Endothelial cell of hepatic sinusoid (primary cell): ENCODE data around the gene NUDT16L1.
"Not testable (repeated sequence)": the region's sequence is repeated elsewhere in the genome, so short reads cannot be mapped to it uniquely, and the experiment has no call there.

Source experiments
- in situ Hi-C: cut with HindIII; loops from 2 replicates; pipeline ENCODE4 v1.10.0; 2017; ENCODE audit warnings: low sequenced_read_pairs

Gene NUDT16L1

GRCh38 chr16:4693296-4693955 is at the start of gene NUDT16L1:
Gene NUDT16L1, plus strand, starts transcription at chr16:4693562. Its CDS starts 165 bp downstream, at chr16:4693727.
- in situ Hi-C loops = no loop called here

- in situ Hi-C loops = no loop called here
Observed at GRCh38 chr16:4646773-4647643, 46.4 kb upstream of the NUDT16L1 start.

DNA sequence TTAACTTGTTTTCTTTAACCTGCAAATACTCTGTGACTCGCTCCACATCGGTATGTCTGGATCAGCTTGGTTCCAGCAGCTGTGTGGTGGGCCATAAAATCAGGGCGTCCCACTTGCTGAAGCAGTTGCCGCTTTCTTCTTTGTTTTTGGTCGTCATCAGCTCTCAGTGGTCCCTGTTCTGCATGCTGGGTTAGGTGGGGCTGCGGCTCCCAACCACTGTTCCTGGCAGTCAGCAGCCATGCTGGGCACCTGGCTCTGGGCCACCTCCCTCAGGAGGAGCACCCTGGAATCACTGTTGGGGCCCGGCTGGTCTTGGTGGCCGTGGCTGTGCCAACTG is 45.8 kb upstream of the NUDT16L1 start:
- in situ Hi-C loops = no loop called here

DNA sequence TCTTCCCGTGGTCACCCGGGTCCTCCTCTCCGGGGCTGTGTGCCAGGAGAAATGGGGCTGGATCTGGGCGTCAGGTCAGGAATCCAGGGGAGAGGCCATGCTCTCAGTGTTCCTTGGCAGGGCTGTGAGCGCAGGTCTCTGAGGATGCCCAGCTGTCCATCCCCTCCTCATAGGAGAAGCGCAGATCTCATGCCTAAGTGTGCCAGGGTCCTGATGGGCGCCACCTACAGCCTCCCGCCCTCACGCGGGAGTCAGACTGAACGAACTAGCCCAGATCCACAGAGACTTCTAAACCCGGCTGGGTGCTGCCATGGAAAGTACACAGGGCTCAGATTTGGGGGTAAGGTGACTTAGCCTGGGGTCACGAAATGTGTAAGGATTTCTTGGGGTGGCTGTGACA is 44.4 kb upstream of the NUDT16L1 start:
- in situ Hi-C loops = no loop called here

DNA sequence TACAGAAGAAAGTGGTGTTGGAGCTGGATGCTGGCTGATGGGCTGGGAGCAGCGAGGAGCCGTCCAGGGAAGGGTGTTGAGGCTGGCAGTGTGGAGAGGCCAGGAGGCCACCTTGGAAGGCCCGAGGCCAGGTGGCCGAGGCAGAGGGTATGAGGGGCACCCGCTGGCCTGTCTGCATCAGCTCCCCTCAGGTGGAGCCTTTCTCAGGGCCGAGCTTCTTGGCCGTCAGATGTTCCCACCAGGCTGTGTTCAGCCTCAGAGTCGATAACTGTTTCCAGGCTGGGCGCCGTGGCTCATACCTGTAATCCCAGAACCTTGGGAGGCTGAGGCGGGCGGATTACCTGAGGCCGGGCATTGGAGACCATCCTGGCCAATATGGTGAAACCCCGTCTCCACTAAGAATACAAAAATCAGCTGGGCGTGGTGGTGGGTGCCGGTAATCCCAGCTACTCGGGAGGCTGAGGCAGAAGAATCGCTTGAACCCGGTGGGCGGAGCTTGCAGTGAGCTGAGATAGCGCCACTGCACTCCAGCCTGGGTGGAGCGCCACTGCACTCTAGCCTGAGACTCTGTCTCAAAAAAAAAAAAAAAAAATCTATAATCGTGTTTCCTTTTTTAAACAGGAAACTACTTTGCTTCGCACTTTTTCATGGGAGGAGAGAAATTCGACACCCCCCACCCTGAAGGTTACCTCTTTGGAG is 43.5 kb upstream of the NUDT16L1 start:
- in situ Hi-C loops = no loop called here

DNA sequence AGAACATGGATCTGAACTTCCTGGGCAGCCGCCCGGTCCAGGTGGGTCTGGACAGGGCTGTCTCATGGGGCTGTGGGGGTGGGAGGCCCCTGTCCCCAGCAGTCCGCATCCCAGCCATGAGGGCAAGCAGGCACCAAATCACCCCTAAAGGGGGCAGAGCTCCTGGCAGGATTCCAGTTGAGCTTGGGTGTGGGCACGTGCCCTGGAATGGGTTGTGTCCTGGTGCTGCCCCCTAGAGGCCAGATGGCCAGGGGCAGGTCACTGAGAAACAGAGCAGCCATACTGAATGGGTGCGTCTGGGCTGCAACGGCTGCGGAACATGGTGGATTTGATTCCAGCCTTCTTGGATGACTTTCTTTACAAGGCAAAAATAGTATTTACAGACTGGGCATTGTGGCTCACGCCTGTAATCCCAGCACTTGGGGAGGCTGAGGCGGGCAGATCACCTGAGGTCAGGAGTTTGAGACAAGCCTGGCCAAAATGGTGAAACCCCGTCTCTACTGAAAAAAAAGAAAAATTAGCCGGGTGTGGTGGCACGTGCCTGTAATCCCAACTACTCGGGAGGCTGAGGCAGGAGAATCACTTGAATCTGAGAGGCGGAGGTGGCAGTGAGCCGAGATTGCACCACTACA is 42.8 kb upstream of the NUDT16L1 start:
- in situ Hi-C loops = not testable (repeated sequence)

DNA sequence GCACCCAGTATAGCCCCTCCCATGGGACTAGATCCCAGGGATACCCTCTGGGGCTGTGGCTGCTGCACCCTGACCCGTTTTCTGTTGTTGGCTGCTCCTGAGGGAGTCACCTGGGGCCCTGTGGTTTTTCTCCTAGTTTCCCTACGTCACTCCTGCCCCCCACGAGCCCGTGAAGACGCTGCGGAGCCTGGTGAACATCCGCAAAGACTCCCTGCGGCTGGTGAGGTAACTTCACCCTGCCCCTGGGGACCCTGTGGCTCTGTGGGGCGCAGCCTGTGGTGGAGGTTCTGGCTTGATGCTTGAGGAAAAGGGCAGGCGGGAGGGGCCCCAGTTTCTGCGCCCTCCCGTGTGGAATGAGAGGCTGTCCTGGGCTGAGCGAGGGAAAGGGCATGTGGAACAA is 41.5 kb upstream of the NUDT16L1 start:
- in situ Hi-C loops = no loop called here

DNA sequence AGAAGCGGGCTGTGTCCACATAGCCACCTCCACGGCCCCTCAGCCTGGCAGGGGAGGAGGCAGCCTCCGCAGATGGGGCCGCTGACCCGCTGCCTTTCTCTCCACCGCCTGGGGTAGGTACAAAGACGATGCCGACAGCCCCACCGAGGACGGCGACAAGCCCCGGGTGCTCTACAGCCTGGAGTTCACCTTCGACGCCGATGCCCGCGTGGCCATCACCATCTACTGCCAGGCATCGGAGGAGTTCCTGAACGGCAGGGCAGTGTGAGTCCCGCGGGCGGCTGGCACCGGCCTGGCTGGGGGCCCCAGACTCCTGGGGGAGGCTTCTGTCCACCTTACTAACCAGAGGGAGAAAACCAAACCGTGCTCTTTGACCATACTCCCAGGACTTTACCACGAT is 40.8 kb upstream of the NUDT16L1 start:
- in situ Hi-C loops = no loop called here

GRCh38 chr16:4654011-4654963 is 39.1 kb upstream of the NUDT16L1 start:
- in situ Hi-C loops = no loop called here

DNA sequence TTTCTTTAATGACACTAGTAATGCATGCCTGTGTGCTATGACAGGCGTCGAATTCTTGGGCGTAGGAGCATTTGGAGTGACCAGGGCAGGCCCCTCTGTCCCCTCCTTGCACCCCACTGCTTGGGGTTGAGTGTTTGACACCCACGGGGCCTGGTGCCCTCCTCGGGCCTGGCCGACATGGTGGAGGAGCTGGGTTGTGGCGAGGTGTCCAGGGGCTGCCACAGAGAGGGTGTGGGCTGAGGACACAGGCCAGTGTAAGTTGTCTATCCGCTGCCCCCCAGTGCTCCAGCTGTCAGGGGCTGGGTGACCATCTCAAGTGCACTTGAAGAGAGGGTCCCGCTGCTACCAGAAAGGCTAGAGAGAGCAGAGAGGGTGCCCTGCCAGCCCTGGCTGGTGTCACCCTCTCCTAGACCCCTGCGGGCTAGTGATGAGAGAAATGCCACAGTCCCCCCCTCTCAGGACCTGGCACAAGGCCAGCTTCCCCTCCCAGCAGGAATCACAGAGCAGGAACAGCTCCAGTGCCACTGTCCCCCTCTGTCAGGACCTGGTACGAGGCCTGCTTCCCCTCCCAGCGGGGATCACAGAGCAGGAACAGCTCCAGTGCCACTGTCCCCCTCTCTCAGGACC is 38.3 kb upstream of the NUDT16L1 start:
- in situ Hi-C loops = no loop called here

DNA sequence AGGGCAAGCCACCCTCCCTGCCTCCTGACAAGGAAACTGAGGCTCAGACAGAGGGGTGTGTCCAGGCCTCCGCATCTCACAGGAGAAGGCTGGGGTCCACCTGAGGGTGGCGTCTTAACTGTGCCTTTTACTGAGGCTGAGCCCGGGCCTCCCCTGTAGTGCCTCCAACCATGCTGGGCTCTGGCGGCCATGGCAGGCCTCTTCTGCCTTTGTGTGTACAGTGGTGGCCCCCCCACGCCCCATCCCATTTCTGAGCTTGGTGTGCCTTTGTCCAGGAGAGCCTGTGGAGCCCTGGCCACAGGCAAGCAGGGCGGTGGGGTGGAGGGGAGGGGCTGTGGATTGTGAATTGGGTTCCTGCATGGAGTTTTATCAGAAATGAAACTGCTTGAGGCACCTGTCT is 37.6 kb upstream of the NUDT16L1 start:
- in situ Hi-C loops = no loop called here

GRCh38 chr16:4656221-4656620 is 37.1 kb upstream of the NUDT16L1 start:
- in situ Hi-C loops = no loop called here

DNA sequence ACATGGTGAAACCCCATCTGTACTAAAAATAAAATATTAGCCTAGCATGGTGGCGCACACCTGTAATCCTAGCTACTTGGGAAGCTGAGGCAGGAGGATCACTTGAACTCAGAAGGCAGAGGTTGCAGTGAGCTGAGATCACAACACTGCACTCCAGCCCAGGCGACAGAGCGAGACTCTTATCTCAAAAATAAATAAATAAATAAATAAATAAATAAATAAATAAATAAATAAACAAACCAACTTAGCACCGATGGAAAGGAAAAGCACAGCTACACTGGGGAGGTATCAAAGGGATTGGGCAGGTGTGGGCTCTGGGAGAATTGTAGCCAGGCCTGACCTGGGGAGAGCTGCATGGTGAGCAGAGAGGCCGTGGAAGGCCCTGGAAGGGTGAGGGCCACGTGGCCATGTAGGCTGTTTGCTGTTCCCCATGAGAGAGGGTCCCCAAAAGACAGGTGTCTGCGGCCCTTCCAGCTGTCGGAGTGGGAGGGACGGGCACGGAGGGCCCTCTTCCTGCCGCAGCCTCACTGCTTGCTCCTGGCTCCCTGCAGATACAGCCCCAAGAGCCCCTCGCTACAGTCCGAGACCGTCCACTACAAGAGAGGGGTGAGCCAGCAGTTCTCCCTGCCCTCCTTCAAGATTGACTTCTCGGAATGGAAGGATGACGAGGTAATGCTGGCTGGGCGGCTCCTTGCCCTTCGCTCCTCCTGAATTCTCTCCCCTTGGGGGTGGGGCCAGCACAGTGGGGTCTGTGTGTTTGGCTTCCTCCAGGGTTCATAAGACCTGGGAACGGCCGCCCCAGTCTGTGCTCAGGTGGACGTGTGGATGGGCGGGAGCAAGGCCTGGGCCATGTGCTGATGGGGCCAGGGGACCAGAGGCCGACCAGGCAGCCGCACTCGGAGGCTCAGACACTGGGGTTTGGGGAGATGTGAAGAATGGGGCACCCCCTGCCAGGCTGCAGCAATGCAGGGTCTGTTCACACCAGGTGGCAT is 36.4 kb upstream of the NUDT16L1 start:
- in situ Hi-C loops = no loop called here

DNA sequence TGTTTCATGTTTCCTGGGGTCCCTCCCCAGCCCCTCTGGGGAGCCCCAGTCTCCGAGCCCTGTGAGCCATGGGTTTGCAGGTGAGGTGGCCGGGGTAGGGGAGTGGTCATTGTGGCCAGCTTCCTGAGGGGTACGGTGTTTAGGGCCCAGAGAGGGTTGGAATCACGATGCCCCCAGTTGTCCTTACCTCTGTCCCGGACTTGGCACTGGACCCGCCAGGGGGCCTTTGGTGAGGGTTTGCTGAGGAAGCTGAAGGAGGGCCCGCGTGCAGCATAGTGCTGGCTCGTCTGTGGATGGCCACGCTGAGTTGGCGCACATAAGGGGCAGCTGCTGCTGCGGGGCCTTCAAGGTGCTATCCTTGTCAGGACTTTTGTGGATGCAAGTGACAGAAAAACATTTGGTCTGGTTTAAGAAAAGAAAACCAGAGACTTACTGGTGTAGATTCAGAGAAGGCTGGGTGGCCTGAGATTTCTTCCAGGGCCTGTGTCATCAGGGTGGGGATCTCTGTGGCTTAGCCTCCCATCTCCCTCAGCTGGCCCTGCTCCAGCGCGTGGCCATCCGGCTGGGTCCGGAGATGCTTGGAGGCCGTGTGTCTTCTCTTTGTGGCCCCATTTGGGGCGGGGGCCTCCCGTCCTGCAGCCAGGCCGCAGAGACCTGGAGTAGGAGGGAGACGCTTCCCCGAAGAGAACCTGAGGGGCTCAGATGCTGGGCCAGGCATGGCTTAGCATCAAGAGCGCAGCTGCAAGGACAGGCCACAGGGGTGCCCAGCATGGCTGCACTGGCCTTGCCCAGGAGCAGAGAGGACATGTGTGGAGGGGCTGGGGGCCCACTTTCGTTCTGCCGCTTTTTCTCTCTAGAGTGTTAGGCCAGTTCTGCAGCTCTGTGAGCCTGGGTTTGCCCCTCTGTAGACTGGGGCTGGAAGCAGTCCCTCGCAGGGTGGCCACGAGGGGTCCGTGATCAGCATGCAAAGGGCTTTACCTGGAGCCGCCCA is 33.7 kb upstream of the NUDT16L1 start:
- in situ Hi-C loops = no loop called here

DNA sequence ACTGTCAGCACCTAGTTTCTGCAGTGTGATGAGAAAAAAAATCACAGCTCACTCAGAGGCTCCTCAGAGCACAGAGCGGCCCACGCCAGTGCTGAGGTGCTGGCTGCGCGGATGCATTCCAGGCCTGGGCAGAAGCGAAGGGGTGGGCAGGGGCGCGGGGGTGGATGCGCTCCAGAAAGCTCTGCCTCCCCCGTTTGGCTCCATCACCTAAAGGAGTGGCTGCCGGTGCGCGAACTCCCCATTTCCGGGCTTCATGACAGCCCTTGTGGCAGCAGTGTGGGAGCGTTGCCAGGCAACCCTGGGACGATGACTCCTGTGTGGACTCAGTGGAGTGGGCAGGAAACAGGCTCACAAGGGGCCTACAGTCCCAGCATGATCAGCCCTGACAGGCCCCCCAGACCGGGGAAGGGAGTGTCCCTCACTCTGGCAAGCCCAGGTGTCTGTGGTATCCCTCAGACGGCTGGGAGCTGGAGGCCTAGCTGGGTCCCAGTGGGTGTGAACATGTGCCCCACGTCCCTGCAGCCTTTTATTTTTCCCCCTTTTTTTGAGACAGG is 32.8 kb upstream of the NUDT16L1 start:
- in situ Hi-C loops = no loop called here

- in situ Hi-C loops = no loop called here
Observed at GRCh38 chr16:4661661-4662060, 31.7 kb upstream of the NUDT16L1 start.

DNA sequence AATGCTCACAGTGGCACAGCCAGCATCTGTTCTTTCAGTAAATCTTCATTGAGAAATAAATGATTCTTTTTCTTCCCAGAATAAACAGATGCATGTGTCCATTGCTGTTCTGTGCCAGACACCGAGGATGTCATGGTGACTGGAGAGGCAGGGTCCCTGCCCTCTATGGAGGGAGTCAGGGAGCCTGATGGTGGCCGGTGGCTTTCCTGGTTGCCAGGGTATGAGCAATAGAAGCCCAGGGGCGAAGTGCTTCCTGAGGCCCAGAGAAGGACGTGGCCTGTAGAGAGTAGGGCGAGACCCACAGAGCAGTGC is 29.9 kb upstream of the NUDT16L1 start:
- in situ Hi-C loops = no loop called here
